ENCODE data around the gene ACTN4.

DNA sequence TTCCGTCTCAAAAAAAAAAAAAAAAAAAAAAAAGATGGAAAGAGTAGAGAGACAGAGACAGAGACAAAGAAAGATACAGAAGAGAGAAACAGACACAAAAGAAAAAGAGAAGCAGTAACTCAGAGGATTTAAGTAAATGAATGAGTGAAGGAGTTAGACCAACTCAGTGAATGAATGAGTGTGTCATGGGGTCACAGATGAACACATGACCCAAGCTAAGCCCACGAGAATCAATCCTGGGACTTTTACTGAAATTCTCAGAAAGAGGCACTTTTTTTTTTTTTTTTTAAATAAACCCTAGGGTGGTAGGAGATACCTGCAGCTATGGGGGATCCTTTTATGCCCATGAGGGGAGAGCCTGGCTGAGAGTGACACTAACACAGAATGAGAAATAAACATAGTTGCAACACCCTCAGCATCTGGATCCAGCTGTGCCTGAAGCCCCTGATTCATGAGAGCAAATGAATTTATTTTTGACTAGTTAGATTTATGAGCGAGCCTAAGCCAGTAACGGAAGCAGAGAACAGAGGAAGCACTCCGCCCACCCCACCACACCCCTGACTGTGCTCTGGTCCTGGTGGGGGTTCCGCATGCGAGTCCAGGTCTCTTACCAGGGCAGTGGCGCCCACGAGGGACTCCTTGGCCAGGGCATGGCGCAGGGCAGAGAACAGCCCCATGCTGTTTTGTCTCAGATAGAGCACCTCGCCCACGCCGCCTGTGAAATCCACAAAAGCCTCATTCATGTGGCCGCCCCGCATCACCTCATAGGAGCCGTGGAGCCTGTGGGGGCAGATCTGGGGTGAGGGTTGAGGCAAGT, 92.2 kb downstream of the ACTN4 start:
- TF ChIP-seq, protein P1, sequence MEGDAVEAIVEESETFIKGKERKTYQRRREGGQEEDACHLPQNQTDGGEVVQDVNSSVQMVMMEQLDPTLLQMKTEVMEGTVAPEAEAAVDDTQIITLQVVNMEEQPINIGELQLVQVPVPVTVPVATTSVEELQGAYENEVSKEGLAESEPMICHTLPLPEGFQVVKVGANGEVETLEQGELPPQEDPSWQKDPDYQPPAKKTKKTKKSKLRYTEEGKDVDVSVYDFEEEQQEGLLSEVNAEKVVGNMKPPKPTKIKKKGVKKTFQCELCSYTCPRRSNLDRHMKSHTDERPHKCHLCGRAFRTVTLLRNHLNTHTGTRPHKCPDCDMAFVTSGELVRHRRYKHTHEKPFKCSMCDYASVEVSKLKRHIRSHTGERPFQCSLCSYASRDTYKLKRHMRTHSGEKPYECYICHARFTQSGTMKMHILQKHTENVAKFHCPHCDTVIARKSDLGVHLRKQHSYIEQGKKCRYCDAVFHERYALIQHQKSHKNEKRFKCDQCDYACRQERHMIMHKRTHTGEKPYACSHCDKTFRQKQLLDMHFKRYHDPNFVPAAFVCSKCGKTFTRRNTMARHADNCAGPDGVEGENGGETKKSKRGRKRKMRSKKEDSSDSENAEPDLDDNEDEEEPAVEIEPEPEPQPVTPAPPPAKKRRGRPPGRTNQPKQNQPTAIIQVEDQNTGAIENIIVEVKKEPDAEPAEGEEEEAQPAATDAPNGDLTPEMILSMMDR (IDR thresholded peaks at IDR 0.05), result no peak
- TF ChIP-seq POLR2A (IDR thresholded peaks at IDR 0.05), result no peak
